WTC11 (cell line): ENCODE measurements around the gene DNAJC24. TPM values are rescaled to one million over a fixed set of nuclear protein-coding genes. Genes with fewer than 3 reads are reported as not detected.

Experiments used
- ATAC-seq: fragments of 200-7000 bp; cut with Tn5 transposase; 2 replicates; pipeline ENCODE4 v1.10.0; 2021; ENCODE audit warnings: mild to moderate bottlenecking, moderate library complexity
- CTCF ChIA-PET: fragments of 300-600 bp; sonication (Branson Sonifier 250); formaldehyde crosslinking; loops from one replicate; lab custom pipeline; 2021; ENCODE audit warnings: antibody characterized with exemption; lab: Charles Lee
- POLR2A ChIA-PET: fragments of 350-600 bp; sonication (Branson Sonifier 250); formaldehyde crosslinking; loops from one replicate; lab custom pipeline; 2021; ENCODE audit warnings: antibody characterized with exemption; lab: Charles Lee
- DNase-seq: peaks from one replicate; pipeline ENCODE4 v3.0.0; 2021; ENCODE audit warnings: low spot score
- H3K27ac Mint-ChIP-seq: 2 replicates; pipeline ENCODE4 v1.8.0; 2021; ENCODE audit warnings: mixed read lengths
- H3K27me3 Mint-ChIP-seq: 2 replicates; pipeline ENCODE4 v1.8.0; 2021; ENCODE audit warnings: low read depth, mild to moderate bottlenecking, moderate library complexity, mixed read lengths
- H3K36me3 Mint-ChIP-seq: 2 replicates; pipeline ENCODE4 v1.8.0; 2021; ENCODE audit warnings: mixed read lengths
- H3K4me1 Mint-ChIP-seq: 2 replicates; pipeline ENCODE4 v1.8.0; 2022; ENCODE audit warnings: mixed read lengths
- H3K4me3 Mint-ChIP-seq: 2 replicates; pipeline ENCODE4 v1.8.0; 2021; ENCODE audit warnings: mild to moderate bottlenecking, moderate library complexity, mixed read lengths
- H3K9me3 Mint-ChIP-seq: 2 replicates; pipeline ENCODE4 v1.8.0; 2021; ENCODE audit warnings: mixed read lengths
- ATF1 ChIP-seq: sonication (generic); formaldehyde crosslinking; IDR thresholded peaks from 2 replicates; pipeline ENCODE4 v1.8.1; 2023; ENCODE audit warnings: mild to moderate bottlenecking, moderate library complexity, missing genetic modification reagents
- ZBTB21 ChIP-seq: sonication (generic); formaldehyde crosslinking; IDR thresholded peaks from 2 replicates; pipeline ENCODE4 v1.8.1; 2023; ENCODE audit warnings: mild to moderate bottlenecking, missing genetic modification reagents, borderline replicate concordance
- total RNA-seq: library from RNA; stranded (reverse); gene quantifications from 3 replicates; pipeline ENCODE4 v1.2.3, GENCODE V29; 2021
- TF ChIP-seq, protein P1 (sequence below): sonication (generic); formaldehyde crosslinking; IDR thresholded peaks from 2 replicates; pipeline ENCODE4 v1.8.0; 2023; ENCODE audit warnings: mild to moderate bottlenecking, missing genetic modification reagents
- TF ChIP-seq, protein P2 (sequence below): fragments of 200-600 bp; IDR thresholded peaks from 2 replicates; pipeline ENCODE4 v1.8.0; 2022; ENCODE audit warnings: antibody characterized with exemption
- TF ChIP-seq, protein P3 (sequence below): sonication (generic); formaldehyde crosslinking; IDR thresholded peaks from 2 replicates; pipeline ENCODE4 v1.8.0; 2023; ENCODE audit warnings: missing genetic modification reagents, mild to moderate bottlenecking, borderline replicate concordance
- TF ChIP-seq, protein P4 (sequence below): sonication (generic); formaldehyde crosslinking; IDR thresholded peaks from 2 replicates; pipeline ENCODE4 v1.8.0; 2022; ENCODE audit warnings: mild to moderate bottlenecking, missing genetic modification reagents
- TF ChIP-seq, protein P5 (sequence below): sonication (generic); formaldehyde crosslinking; conservative IDR thresholded peaks from 2 replicates; pipeline ENCODE4 v1.8.1; 2022; ENCODE audit warnings: mild to moderate bottlenecking, missing genetic modification reagents
- TF ChIP-seq, protein P6 (sequence below): sonication (generic); formaldehyde crosslinking; IDR thresholded peaks from 2 replicates; pipeline ENCODE4 v1.8.1; 2022; ENCODE audit warnings: low read depth, mild to moderate bottlenecking, moderate library complexity, missing genetic modification reagents, borderline replicate concordance
- TF ChIP-seq, protein P7 (sequence below): sonication (generic); formaldehyde crosslinking; IDR thresholded peaks from 2 replicates; pipeline ENCODE4 v1.8.0; 2022; ENCODE audit warnings: missing genetic modification reagents

Gene DNAJC24
- total RNA-seq, 1 experiment from 2014 or later: 15.4 TPM

DNA sequence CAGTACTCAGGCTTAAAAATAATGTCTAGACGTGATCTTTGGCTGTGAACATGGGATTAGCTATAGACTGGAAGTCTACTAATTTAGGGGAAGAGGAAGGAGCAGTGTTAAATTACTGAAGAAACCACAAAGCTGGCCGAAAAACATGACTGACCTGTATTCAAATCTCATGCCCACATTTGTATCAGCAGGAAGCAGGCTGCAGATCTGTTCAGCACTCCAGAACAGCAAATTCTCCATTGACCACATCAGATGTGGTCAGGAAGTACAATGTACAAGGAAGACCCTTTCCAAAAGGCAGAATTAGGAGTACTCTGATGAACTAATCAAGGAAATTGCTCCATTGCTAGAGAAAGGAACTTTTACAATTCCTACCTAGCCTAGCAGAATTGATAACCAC is 31.9 kb upstream of the DNAJC24 start:
- H3K27ac Mint-ChIP-seq: no peak overlapping the region
- ChIA-PET POLR2A (no interaction called here), CTCF (no interaction called here)
- H3K4me3 Mint-ChIP-seq: no peak overlapping the region
- peaks cover 4% of the 10 kb centered on the region for H3K4me1 Mint-ChIP-seq
- DNase-seq (no peak), ATAC-seq (no peak)
- peaks cover 15% of the 10 kb centered on the region for H3K36me3 Mint-ChIP-seq
- TF ChIP-seq, protein P1, sequence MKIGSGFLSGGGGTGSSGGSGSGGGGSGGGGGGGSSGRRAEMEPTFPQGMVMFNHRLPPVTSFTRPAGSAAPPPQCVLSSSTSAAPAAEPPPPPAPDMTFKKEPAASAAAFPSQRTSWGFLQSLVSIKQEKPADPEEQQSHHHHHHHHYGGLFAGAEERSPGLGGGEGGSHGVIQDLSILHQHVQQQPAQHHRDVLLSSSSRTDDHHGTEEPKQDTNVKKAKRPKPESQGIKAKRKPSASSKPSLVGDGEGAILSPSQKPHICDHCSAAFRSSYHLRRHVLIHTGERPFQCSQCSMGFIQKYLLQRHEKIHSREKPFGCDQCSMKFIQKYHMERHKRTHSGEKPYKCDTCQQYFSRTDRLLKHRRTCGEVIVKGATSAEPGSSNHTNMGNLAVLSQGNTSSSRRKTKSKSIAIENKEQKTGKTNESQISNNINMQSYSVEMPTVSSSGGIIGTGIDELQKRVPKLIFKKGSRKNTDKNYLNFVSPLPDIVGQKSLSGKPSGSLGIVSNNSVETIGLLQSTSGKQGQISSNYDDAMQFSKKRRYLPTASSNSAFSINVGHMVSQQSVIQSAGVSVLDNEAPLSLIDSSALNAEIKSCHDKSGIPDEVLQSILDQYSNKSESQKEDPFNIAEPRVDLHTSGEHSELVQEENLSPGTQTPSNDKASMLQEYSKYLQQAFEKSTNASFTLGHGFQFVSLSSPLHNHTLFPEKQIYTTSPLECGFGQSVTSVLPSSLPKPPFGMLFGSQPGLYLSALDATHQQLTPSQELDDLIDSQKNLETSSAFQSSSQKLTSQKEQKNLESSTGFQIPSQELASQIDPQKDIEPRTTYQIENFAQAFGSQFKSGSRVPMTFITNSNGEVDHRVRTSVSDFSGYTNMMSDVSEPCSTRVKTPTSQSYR (CRISPR knock-in tag): no peak
- H3K27me3 Mint-ChIP-seq: peaks cover 4% of the 10 kb centered on the region; the same call in 1 of the 2 replicates
- peaks cover 24% of the 10 kb centered on the region for H3K9me3 Mint-ChIP-seq

DNA sequence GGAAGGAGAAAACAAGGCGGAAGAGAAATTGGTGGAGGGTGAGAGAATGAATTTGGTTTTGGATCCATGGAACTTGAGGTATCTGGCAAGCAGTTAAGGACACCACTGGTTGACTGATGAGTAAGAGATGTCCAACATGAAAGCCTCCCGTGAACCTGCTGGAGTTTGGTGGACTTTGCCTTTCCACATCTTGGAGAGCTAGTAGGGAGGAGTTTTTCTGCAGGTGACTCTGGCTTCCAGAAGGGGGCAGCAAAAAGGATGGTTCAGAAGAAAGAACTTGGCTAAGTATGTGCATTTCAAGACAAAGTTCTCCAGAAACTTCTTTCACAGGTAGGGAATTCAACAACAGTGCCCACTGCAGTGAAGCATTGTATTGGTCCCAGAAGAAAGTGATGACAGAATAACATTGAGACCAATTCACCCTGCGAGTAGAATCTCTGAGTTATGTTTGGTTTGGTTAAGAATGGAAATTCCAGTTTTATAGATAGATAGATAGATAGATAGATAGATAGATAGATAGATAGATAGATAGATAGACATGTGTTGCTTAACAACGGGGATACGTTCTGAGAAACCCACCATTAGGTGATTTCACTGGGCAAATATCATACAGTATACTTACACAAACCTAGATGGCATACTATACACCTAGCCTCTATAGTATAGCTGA is 28.6 kb upstream of the DNAJC24 start:
- H3K9me3 Mint-ChIP-seq: peaks cover 3% of the 10 kb centered on the region
- peaks cover 2% of the 10 kb centered on the region; the same call in 1 of the 2 replicates for H3K36me3 Mint-ChIP-seq
- peak; percentile 26 for DNase-seq
- peak; percentile 78 for ATAC-seq
- H3K4me1 Mint-ChIP-seq: peaks cover 4% of the 10 kb centered on the region
- ChIA-PET CTCF (interaction anchor here (0.6 to 1.5 kb wide), 17 partner anchors 8 to 835 kb away, joined by 3 to 13 read pairs (median 4); partner anchors contain the start of genes DCDC1 and DNAJC24), POLR2A (no interaction called here)
- no peak overlapping the region for H3K4me3 Mint-ChIP-seq
- H3K27ac Mint-ChIP-seq: no peak overlapping the region
- H3K27me3 Mint-ChIP-seq: no peaks in the 10 kb centered on the region
- no peak for TF ChIP-seq ATF1 (CRISPR knock-in tag)
- TF ChIP-seq, protein P2, sequence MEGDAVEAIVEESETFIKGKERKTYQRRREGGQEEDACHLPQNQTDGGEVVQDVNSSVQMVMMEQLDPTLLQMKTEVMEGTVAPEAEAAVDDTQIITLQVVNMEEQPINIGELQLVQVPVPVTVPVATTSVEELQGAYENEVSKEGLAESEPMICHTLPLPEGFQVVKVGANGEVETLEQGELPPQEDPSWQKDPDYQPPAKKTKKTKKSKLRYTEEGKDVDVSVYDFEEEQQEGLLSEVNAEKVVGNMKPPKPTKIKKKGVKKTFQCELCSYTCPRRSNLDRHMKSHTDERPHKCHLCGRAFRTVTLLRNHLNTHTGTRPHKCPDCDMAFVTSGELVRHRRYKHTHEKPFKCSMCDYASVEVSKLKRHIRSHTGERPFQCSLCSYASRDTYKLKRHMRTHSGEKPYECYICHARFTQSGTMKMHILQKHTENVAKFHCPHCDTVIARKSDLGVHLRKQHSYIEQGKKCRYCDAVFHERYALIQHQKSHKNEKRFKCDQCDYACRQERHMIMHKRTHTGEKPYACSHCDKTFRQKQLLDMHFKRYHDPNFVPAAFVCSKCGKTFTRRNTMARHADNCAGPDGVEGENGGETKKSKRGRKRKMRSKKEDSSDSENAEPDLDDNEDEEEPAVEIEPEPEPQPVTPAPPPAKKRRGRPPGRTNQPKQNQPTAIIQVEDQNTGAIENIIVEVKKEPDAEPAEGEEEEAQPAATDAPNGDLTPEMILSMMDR: peak; percentile 40
- TF ChIP-seq, protein P3, sequence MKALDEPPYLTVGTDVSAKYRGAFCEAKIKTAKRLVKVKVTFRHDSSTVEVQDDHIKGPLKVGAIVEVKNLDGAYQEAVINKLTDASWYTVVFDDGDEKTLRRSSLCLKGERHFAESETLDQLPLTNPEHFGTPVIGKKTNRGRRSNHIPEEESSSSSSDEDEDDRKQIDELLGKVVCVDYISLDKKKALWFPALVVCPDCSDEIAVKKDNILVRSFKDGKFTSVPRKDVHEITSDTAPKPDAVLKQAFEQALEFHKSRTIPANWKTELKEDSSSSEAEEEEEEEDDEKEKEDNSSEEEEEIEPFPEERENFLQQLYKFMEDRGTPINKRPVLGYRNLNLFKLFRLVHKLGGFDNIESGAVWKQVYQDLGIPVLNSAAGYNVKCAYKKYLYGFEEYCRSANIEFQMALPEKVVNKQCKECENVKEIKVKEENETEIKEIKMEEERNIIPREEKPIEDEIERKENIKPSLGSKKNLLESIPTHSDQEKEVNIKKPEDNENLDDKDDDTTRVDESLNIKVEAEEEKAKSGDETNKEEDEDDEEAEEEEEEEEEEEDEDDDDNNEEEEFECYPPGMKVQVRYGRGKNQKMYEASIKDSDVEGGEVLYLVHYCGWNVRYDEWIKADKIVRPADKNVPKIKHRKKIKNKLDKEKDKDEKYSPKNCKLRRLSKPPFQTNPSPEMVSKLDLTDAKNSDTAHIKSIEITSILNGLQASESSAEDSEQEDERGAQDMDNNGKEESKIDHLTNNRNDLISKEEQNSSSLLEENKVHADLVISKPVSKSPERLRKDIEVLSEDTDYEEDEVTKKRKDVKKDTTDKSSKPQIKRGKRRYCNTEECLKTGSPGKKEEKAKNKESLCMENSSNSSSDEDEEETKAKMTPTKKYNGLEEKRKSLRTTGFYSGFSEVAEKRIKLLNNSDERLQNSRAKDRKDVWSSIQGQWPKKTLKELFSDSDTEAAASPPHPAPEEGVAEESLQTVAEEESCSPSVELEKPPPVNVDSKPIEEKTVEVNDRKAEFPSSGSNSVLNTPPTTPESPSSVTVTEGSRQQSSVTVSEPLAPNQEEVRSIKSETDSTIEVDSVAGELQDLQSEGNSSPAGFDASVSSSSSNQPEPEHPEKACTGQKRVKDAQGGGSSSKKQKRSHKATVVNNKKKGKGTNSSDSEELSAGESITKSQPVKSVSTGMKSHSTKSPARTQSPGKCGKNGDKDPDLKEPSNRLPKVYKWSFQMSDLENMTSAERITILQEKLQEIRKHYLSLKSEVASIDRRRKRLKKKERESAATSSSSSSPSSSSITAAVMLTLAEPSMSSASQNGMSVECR (CRISPR knock-in tag): no peak

DNA sequence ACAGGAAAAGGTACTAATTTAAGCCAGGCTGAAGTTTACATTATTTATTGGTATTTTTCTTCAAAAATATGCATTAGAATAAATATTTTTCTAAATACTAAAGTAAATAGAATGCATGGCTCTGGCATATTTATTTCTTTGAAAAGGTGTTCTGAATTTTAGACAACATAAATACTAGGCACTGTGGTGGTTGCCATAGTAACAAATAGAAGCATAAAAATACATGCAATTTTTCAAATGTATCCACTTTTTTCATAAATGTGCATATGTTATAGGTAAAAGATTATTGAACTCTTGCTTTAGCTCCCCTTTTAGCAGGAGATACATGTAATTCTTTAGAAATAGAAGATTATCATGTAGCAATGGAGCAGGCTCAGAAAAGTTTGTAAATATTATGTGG is 18.5 kb upstream of the DNAJC24 start:
- Mint-ChIP-seq H3K9me3 (no peaks in the 10 kb centered on the region), H3K27me3 (no peaks in the 10 kb centered on the region; the same call in 1 of the 2 replicates), H3K36me3 (no peaks in the 10 kb centered on the region), H3K27ac (no peak overlapping the region), H3K4me3 (no peak overlapping the region), H3K4me1 (peaks cover 8% of the 10 kb centered on the region)
- DNase-seq: no peak
- ATAC-seq: no peak
- ChIA-PET CTCF (interaction anchor here (0.7 kb wide), 1 partner anchor 150 kb away, joined by 3 read pairs; no protein-coding TSS in a partner anchor), POLR2A (no interaction called here)
- TF ChIP-seq, protein P2: no peak
- TF ChIP-seq, protein P4, sequence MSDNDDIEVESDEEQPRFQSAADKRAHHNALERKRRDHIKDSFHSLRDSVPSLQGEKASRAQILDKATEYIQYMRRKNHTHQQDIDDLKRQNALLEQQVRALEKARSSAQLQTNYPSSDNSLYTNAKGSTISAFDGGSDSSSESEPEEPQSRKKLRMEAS: no peak
- TF ChIP-seq ZBTB21 (CRISPR knock-in tag): no peak
- TF ChIP-seq, protein P5, sequence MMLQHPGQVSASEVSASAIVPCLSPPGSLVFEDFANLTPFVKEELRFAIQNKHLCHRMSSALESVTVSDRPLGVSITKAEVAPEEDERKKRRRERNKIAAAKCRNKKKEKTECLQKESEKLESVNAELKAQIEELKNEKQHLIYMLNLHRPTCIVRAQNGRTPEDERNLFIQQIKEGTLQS (CRISPR knock-in tag): no peak
- TF ChIP-seq, protein P6, sequence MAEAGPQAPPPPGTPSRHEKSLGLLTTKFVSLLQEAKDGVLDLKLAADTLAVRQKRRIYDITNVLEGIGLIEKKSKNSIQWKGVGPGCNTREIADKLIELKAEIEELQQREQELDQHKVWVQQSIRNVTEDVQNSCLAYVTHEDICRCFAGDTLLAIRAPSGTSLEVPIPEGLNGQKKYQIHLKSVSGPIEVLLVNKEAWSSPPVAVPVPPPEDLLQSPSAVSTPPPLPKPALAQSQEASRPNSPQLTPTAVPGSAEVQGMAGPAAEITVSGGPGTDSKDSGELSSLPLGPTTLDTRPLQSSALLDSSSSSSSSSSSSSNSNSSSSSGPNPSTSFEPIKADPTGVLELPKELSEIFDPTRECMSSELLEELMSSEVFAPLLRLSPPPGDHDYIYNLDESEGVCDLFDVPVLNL (CRISPR knock-in tag): no peak
- TF ChIP-seq, protein P7, sequence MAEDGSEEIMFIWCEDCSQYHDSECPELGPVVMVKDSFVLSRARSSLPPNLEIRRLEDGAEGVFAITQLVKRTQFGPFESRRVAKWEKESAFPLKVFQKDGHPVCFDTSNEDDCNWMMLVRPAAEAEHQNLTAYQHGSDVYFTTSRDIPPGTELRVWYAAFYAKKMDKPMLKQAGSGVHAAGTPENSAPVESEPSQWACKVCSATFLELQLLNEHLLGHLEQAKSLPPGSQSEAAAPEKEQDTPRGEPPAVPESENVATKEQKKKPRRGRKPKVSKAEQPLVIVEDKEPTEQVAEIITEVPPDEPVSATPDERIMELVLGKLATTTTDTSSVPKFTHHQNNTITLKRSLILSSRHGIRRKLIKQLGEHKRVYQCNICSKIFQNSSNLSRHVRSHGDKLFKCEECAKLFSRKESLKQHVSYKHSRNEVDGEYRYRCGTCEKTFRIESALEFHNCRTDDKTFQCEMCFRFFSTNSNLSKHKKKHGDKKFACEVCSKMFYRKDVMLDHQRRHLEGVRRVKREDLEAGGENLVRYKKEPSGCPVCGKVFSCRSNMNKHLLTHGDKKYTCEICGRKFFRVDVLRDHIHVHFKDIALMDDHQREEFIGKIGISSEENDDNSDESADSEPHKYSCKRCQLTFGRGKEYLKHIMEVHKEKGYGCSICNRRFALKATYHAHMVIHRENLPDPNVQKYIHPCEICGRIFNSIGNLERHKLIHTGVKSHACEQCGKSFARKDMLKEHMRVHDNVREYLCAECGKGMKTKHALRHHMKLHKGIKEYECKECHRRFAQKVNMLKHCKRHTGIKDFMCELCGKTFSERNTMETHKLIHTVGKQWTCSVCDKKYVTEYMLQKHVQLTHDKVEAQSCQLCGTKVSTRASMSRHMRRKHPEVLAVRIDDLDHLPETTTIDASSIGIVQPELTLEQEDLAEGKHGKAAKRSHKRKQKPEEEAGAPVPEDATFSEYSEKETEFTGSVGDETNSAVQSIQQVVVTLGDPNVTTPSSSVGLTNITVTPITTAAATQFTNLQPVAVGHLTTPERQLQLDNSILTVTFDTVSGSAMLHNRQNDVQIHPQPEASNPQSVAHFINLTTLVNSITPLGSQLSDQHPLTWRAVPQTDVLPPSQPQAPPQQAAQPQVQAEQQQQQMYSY: no peak
